Spleen (tissue), 7 donors: Measurements from ENCODE around the gene S100Z.

Experiments used
- POLR2A ChIP-seq, 3 donors: fragments of 450-650 bp; IDR thresholded peaks; one replicate each; pipeline ENCODE4 v1.5.1; 2017; ENCODE audit warnings: antibody characterized with exemption in 3 of 3, mild to moderate bottlenecking in 1 of 3
- POLR2AphosphoS5 ChIP-seq, 3 donors: sonication (generic); formaldehyde crosslinking; IDR thresholded peaks; one replicate each; pipeline ENCODE4 v1.5.1; 2017; ENCODE audit warnings: antibody characterized with exemption in 3 of 3
- TF ChIP-seq, protein P1 (sequence below), 11 experiments: fragments of 200-600 bp in 7 of 11; fragments of 450-650 bp in 4 of 11; sonication (generic) in 4 of 11; IDR thresholded peaks in 8 of 11; conservative IDR thresholded peaks in 3 of 11; 1 replicate in 7 of 11; 2 replicates in 4 of 11; pipeline versions ENCODE4 v1.4.0 to v1.8.0; 2016 to 2021; ENCODE audit warnings: antibody characterized with exemption in 11 of 11, inconsistent platforms in 4 of 11, mild to moderate bottlenecking in 1 of 11
- donor health status: DM: no; HTN: no; CAD: no; lungs with moderate emphysema.
- donor health status: DM: no; HTN: no; CAD: no.
- donor health status: DM: no; HTN: no; CAD: no.

DNA sequence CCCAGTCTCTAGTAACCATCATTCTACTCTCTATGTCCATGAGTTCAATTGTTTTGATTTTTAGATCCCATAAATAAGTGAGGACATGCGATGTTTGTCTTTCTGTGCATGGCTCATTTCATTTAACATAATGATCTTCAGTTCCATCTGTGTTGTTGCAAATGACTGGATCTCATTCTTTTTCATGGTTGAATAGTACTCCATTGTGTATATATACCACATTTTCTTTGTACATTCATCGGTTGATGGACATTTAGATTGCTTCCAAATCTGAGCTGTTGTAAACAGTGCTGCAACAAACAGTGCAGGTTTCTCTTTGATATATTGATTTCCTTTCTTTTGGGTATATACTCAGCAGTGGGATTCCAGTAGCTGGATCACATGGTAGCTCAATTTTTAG lies 46.4 kb downstream of the S100Z start:
- TF ChIP-seq, protein P1, sequence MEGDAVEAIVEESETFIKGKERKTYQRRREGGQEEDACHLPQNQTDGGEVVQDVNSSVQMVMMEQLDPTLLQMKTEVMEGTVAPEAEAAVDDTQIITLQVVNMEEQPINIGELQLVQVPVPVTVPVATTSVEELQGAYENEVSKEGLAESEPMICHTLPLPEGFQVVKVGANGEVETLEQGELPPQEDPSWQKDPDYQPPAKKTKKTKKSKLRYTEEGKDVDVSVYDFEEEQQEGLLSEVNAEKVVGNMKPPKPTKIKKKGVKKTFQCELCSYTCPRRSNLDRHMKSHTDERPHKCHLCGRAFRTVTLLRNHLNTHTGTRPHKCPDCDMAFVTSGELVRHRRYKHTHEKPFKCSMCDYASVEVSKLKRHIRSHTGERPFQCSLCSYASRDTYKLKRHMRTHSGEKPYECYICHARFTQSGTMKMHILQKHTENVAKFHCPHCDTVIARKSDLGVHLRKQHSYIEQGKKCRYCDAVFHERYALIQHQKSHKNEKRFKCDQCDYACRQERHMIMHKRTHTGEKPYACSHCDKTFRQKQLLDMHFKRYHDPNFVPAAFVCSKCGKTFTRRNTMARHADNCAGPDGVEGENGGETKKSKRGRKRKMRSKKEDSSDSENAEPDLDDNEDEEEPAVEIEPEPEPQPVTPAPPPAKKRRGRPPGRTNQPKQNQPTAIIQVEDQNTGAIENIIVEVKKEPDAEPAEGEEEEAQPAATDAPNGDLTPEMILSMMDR (IDR thresholded peaks at IDR 0.05 in 8 of 11, conservative IDR thresholded peaks at IDR 0.05 in 3 of 11), result no peak
- TF ChIP-seq POLR2A (IDR thresholded peaks at IDR 0.05), result no peak
- TF ChIP-seq POLR2AphosphoS5 (IDR thresholded peaks at IDR 0.05), result no peak
